Endothelial cell of hepatic sinusoid (primary cell): ENCODE data around the gene LCN15.
"Not testable (repeated sequence)": the region's sequence is repeated elsewhere in the genome, so short reads cannot be mapped to it uniquely, and the experiment has no call there.

Experiments used
- in situ Hi-C: cut with HindIII; loops from 2 replicates; pipeline ENCODE4 v1.10.0; 2017; ENCODE audit warnings: low sequenced_read_pairs

Gene LCN15

DNA sequence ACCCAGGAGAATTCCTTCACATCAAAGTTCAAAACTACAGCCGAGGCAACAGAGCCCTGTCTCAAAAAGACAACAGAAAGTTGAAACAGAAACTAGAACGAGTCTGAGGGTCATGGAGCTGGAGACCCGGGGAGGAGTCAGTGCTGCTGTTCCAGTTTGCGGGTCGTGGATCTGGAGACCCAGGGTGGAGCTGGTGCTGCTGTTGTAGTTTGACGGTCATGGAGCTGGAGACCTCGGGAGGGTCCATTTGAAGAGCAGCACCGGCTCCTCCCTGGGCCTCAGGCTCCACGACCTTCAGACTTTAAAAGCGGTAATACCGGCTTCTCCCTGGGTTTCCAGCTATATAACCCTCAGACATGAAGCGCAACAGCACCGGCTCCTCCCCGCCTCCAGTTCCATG lies 13.0 kb upstream of the LCN15 start:
- in situ Hi-C loops: no loop called here

- in situ Hi-C loops: no loop called here
Measured at GRCh38 chr9:136776947-136777346, 12.6 kb upstream of the LCN15 start.

- in situ Hi-C loops: no loop called here
Measured at GRCh38 chr9:136775191-136775590, 10.9 kb upstream of the LCN15 start.

- in situ Hi-C loops: no loop called here
Measured at GRCh38 chr9:136774416-136775045, 10.2 kb upstream of the LCN15 start.

DNA sequence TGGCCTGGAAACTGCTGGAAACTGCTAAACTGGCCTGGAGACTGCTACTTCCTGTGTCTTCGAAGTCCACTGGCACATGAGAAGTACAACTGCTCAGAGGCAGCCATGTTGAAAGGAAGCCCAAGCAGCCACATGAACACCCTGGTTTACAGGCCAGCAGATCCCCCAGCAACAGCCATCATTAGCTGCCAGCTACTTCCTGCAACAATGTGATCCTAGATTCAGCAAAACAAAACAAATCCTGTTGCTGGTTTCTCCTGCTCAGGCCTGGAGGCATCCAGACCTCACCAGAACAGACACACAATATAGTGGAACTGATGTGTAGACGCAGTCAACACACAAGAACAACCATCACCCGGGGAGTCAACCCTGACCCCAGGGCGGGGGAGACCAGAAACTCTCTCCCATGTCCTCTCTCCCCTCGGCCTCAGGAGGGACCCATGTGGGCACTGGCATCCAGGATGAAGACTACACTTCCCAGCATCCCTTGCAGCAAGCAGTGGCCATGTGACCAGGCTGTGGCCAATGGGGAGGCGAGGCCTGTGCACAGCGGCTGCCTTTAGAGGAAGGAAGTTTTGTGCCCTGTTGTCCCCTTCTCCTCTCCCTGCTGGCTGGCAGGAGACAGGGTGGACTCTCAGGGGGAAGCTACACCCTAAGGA lies 9.2 kb upstream of the LCN15 start:
- in situ Hi-C loops: no loop called here

GRCh38 chr9:136771907-136772415 lies 7.6 kb upstream of the LCN15 start:
- in situ Hi-C loops: no loop called here

DNA sequence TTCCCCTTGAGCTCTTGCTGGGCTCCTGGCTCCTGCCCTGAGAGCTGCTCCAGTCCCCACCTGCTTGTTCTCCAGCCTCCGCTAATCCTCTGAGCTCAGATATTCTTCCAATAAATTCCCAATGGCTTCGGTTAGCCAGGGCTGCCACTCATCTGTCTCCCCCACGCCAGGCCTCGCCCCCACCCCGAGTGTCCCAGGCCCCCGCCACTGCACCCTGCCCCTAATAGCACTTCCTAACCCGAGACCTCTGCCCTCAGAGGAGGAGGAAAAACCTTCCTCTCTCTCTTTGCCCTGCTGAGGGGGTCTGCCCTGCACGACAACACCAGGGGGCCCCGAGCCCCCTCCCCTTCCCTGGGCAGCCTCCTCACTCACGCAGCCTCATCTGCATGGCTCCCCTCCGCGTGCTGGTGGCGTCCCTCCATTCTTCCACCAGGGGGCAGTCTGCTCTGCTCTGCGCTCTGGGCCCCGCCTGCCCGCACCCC lies 5.4 kb upstream of the LCN15 start:
- in situ Hi-C loops: loop anchor here (5.0 kb wide), 1 partner anchor 57 kb away; the partner anchor contains the start of gene DIPK1B

- in situ Hi-C loops: loop anchor here (5.0 kb wide), 1 partner anchor 54 kb away; the partner anchor contains the start of gene DIPK1B
Measured at GRCh38 chr9:136766410-136767120, 2.2 kb upstream of the LCN15 start.

DNA sequence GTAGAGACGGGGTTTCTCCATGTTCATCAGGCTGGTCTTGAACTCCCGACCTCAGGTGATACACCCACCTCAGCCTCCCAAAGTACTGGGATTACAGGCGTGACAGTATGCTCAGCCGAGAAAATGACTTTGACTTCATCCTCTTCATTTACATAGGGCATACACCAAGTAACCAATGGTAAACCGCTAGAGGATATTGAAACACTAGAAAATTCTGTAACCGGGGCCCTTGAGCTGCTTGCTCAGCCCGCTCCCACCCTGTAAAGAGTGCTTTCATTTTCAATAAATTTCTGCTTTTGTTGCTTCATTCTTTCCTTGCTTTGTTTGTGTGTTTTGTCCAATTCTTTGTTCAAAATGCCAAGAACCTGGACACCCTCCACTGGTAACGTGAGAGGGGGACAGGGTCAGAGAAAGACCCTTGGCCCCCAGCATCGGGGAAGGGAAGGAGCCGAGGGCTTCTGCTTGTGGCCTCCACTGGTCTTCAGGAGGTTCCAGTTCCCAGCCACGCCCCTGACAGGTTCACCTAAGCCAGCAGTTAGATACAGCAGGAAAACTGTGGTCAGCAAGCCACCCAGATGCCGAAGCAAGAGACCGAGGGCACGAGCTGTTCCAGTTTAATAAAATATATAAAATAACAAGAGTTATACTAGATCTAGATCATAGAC lies 1.6 kb upstream of the LCN15 start:
- in situ Hi-C loops: loop anchor here (5.0 kb wide), 1 partner anchor 54 kb away; the partner anchor contains the start of gene DIPK1B

- in situ Hi-C loops: loop anchor here (5.0 kb wide), 1 partner anchor 53 kb away; the partner anchor contains the start of gene DIPK1B
Measured at GRCh38 chr9:136765041-136765440, 723 bp upstream of the LCN15 start.

- in situ Hi-C loops: no loop called here
Measured at GRCh38 chr9:136763649-136764035, 676 bp downstream of the LCN15 start.

DNA sequence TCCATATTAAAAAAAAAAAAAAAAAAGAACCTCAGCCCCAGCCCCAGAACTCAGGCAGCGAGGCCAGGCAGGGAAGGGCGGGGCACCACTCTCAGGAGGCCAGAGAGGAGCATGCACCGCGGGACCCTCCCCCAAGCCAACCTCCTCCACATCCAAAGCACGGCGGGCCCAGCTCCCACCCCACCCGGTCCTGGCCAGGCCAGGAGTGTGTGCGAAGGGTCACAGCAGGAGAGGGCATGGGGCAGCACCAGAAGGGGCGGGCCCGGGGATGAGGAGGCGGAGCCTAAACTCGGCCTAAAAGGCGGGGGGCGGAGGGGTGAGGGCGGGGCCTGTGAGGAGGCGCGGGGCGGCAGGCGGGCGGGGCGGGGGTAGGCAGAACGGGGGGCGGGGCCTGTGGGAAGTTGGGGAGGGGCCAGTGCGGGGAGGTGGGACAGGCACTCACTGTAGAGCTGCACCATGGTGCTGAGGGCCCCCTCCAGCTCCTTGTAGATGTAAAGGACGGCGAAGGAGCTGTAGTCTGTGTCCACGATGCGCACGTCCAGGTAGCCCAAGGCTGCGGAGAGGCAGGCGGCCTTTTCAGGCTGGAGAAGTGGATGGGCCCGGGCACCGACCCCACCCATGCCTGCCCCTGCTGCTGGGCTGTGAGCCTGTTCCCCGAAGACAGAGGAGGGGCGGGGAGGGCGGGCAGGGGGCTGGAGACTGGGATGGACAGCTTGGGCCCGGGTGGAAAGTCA lies 1.2 kb downstream of the LCN15 start:
- in situ Hi-C loops: no loop called here

DNA sequence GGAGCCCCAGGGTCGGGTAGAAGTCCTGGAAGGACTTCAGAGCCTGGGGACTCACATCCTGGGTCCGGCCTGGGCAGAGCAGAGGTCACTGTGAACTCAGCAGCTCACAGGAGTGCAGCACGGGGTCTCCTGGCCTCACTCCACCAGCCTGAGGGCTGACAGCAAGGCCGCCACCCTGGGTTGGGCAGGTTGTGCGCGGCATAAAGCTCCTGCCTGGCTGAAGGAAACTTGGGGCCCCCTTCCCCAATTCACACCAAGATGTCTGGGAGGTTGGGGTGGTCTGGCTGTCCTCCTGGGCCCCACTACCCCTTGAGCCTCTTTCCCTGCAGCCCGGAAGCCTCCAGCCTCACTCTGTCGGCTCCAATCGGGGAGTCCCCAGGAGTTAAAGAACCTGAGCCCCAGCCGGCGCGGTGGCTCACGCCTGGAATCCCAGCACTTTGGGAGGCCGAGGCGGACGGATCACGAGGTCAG lies 2.1 kb downstream of the LCN15 start:
- in situ Hi-C loops: no loop called here

- in situ Hi-C loops: no loop called here
Measured at GRCh38 chr9:136761545-136761981, 2.8 kb downstream of the LCN15 start.

- in situ Hi-C loops: not testable (repeated sequence)
Measured at GRCh38 chr9:136760834-136761544, 3.3 kb downstream of the LCN15 start.

GRCh38 chr9:136760424-136760823 lies 3.9 kb downstream of the LCN15 start:
- in situ Hi-C loops: no loop called here

DNA sequence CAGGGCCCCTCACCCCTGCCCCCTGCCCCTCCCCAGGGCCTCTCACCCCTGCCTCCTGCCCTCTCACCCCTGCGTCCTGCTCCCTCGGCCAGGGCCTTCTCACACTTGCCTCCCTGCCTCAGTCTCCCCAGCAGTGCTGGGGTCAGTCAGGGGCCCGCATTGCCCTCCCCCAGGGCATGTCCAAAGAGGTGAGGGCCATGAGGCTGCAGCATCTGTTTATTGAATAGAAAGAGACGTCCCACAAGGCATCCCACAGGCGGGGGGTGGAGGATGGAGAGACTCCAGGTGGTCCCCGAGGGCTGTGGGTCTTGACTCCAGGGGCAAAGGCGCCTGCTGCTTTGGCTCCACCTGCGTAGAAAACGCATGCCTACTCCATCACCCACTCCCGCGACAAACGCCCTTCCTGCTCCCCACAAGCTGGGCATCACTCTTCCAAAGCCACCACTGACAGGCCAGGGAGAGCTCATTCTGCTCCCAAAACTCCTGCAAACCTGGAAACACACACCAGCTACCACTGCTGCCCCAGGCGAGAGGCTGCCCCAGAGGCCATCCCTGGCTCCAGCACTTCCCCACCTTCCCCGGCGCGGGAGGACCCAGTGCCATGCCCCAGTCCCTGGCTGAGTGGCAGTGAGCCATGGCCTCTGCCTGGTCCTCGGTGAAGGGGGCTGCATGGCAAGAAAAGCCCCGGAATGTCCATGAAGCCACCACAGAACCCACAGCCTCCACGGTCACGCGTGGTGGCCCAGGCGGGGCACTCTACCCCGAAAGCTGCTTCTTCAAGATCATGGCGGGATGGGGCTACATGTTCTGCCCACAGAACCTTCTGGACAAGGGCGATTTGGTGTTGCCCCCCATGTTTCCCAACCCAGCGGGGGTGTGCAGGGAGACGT lies 4.6 kb downstream of the LCN15 start:
- in situ Hi-C loops: no loop called here

GRCh38 chr9:136759001-136759400 lies 5.3 kb downstream of the LCN15 start:
- in situ Hi-C loops: no loop called here
